Uterus (tissue), 4 donors: ENCODE data around the gene CNTNAP5. TPM values are rescaled to one million over a fixed set of nuclear protein-coding genes. Genes with fewer than 3 reads are reported as not detected.

Experiments used
- DNase-seq, 2 donors: peaks; one replicate each; pipeline ENCODE4 v3.0.0-alpha.2; 2019 to 2020
- H3K27ac ChIP-seq, 2 donors: fragments of 200-600 bp; sonication (generic); 1 replicate in 1 of 2; 2 replicates in 1 of 2; pipeline ENCODE4 v1.5.1; 2016 to 2018
- H3K27me3 ChIP-seq, 2 donors: fragments of 200-600 bp; sonication (generic); one replicate each; pipeline ENCODE4 v1.5.1; 2018 to 2019; ENCODE audit warnings: control low read depth in 1 of 2
- H3K36me3 ChIP-seq, 2 donors: fragments of 200-600 bp; sonication (generic); one replicate each; pipeline ENCODE4 v1.5.1; 2019; ENCODE audit warnings: control low read depth in 1 of 2
- H3K4me1 ChIP-seq, 2 donors: fragments of 200-600 bp; sonication (generic); one replicate each; pipeline ENCODE4 v1.5.1; 2018 to 2019; ENCODE audit warnings: control low read depth in 1 of 2
- H3K4me3 ChIP-seq, 2 donors: fragments of 200-600 bp; sonication (generic); 1 replicate in 1 of 2; 2 replicates in 1 of 2; pipeline ENCODE4 v1.5.1; 2018 to 2019; ENCODE audit warnings: mild to moderate bottlenecking in 1 of 2
- H3K9me3 ChIP-seq, 2 donors: fragments of 200-600 bp; sonication (generic); one replicate each; pipeline ENCODE4 v1.5.1; 2019; ENCODE audit warnings: control low read depth in 1 of 2
- CTCF ChIP-seq, 4 experiments: fragments of 200-600 bp in 2 of 4; fragments of 450-650 bp in 2 of 4; sonication (generic) in 2 of 4; IDR thresholded peaks; one replicate each; pipeline ENCODE4 v1.5.1; 2016 to 2019; ENCODE audit warnings: antibody characterized with exemption in 4 of 4, mild to moderate bottlenecking in 2 of 4, moderate library complexity in 1 of 4
- POLR2A ChIP-seq, 2 donors: fragments of 450-650 bp; IDR thresholded peaks; one replicate each; pipeline ENCODE4 v1.6.1; 2016; ENCODE audit warnings: antibody characterized with exemption in 2 of 2, mild to moderate bottlenecking in 1 of 2, moderate library complexity in 1 of 2
- intact Hi-C: fragments of 100-400 bp; cut with DNase I; formaldehyde crosslinking; loops from one replicate; pipeline ENCODE4 v1.15.1; 2023; ENCODE audit warnings: low total_unique reads
- total RNA-seq, 4 donors: library from RNA; depleted of rRNA in 3 of 4; stranded (reverse); fragments of >200 nt in 3 of 4; gene quantifications; one replicate each; pipeline versions ENCODE4 v1.1.0 to v1.2.4, GENCODE V29; 2014 to 2023
- donor health status: DM: yes; HTN: yes; CAD: no.

CNTNAP5 gene
- total RNA-seq, 4 donors from 2014 or later: 1.4 TPM; not detected in 3

DNA sequence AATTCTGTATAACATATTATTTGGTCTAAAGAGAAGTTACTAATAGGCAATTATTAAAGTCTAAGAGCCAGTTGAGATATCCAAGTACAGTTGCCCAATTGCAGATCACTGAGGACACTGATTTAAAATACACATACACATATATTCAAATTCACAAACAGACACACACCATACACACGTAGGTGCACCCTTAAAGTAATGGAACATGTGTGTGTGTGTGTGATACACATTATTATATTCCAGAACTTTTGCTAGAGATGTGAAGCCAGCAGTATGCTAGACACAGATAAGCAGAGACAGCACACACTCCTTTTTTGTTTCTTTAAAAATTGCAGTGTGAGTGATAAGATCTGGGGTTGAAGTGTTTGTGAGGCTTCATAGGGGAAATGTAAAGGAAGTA, 292.5 kb downstream of the CNTNAP5 start:
- intact Hi-C loops: no loop called here
- no peak for DNase-seq
- H3K27me3 ChIP-seq: no peaks in the 10 kb centered on the region
- no peaks in the 10 kb centered on the region for H3K9me3 ChIP-seq
- H3K36me3 ChIP-seq: no peaks in the 10 kb centered on the region
- TF ChIP-seq CTCF (IDR thresholded peaks at IDR 0.05) (no peak), POLR2A (IDR thresholded peaks at IDR 0.05) (no peak)
- no peak overlapping the region for H3K4me3 ChIP-seq
- no peak overlapping the region for H3K27ac ChIP-seq
- H3K4me1 ChIP-seq: no peaks in the 10 kb centered on the region

GRCh38 chr2:124318913-124319312, 293.8 kb downstream of the CNTNAP5 start:
- no peaks in the 10 kb centered on the region for H3K36me3 ChIP-seq
- no peaks in the 10 kb centered on the region for H3K27me3 ChIP-seq
- intact Hi-C loops: no loop called here
- H3K9me3 ChIP-seq: no peaks in the 10 kb centered on the region
- no peak overlapping the region for H3K27ac ChIP-seq
- DNase-seq: no peak
- H3K4me1 ChIP-seq: no peaks in the 10 kb centered on the region
- no peak for TF ChIP-seq POLR2A (IDR thresholded peaks at IDR 0.05)
- no peak for TF ChIP-seq CTCF (IDR thresholded peaks at IDR 0.05)
- H3K4me3 ChIP-seq: no peak overlapping the region

- H3K4me1 ChIP-seq: no peaks in the 10 kb centered on the region
- TF ChIP-seq CTCF (IDR thresholded peaks at IDR 0.05) (no peak), POLR2A (IDR thresholded peaks at IDR 0.05) (no peak)
- intact Hi-C loops: no loop called here
- no peaks in the 10 kb centered on the region for H3K36me3 ChIP-seq
- no peak overlapping the region for H3K4me3 ChIP-seq
- H3K27me3 ChIP-seq: no peaks in the 10 kb centered on the region
- H3K27ac ChIP-seq: no peak overlapping the region
- no peak for DNase-seq
- no peaks in the 10 kb centered on the region for H3K9me3 ChIP-seq
These were observed 294.5 kb downstream of the CNTNAP5 start for GRCh38 chr2:124319577-124319976.

DNA sequence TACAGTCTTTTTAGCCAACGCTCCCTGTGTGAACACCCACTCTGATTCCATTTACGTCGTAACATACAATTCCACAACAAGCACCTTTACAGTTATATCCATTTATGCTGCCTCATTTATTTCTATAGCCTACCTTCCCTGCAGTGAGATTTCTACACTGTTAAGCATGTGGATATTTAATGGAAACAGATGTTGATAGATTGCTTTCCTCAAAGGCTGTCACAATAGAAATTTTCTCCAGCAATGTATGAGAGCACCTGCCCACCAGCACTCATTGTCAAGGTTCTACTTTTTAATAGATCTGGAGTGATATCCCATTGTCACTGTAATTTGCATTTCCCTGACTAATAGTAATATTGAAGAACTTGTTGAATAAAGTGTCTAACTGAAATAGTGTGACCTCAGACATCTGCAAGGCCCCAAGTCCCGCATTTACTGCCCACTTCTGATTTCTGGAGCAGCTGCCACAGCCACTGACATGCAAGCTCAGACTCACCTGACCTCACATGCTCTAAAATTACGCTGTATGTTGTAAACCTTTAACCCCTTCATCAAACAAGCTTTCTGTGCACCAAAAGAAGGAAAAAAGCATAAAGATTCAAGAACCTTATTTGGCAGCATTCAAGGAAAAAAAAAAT, 295.1 kb downstream of the CNTNAP5 start:
- Histone ChIP-seq H3K4me1 (no peaks in the 10 kb centered on the region), H3K27me3 (no peaks in the 10 kb centered on the region), H3K9me3 (no peaks in the 10 kb centered on the region), H3K27ac (no peak overlapping the region), H3K4me3 (no peak overlapping the region), H3K36me3 (no peaks in the 10 kb centered on the region)
- intact Hi-C loops: no loop called here
- no peak for DNase-seq
- no peak for TF ChIP-seq CTCF (IDR thresholded peaks at IDR 0.05)
- no peak for TF ChIP-seq POLR2A (IDR thresholded peaks at IDR 0.05)

DNA sequence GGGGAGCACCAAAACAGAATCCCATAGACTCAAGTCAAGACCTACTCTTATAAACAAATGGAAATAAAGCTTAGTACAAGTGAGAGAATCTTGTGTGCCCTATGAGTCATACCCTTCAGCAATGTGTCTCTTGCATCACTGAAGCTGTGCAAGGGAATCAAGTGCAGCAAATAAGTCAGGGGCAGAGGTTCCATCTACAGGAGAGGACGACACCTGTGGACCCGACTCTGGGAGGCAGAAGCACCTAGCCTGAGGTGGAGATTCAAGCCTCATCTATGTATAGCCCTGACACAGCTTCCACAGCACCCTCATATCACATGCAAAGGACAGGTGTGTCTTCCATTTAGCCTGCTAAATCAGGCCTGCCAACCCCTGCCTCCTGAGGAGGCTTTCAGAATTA, 298.2 kb downstream of the CNTNAP5 start:
- H3K4me3 ChIP-seq: no peak overlapping the region
- H3K9me3 ChIP-seq: no peaks in the 10 kb centered on the region
- H3K36me3 ChIP-seq: no peaks in the 10 kb centered on the region
- DNase-seq: no peak
- H3K27me3 ChIP-seq: no peaks in the 10 kb centered on the region
- TF ChIP-seq CTCF (IDR thresholded peaks at IDR 0.05) (no peak), POLR2A (IDR thresholded peaks at IDR 0.05) (no peak)
- no peaks in the 10 kb centered on the region for H3K4me1 ChIP-seq
- intact Hi-C loops: no loop called here
- no peak overlapping the region for H3K27ac ChIP-seq
